GM12878 (cell line): ENCODE data around the gene CDC42SE2.

Source experiments
- FOXK2 ChIP-seq: fragments of 450-650 bp; IDR thresholded peaks from 2 replicates; pipeline ENCODE4 v1.6.1; 2017; ENCODE audit warnings: mild to moderate bottlenecking, moderate library complexity
- GABPA ChIP-seq: IDR thresholded peaks from 2 replicates; pipeline ENCODE4 v1.6.1; 2014; ENCODE audit warnings: antibody characterized with exemption, low read depth, mild to moderate bottlenecking, inconsistent platforms
- HDAC2 ChIP-seq: fragments of 200-600 bp; sonication (generic); IDR thresholded peaks from 2 replicates; pipeline ENCODE4 v1.6.1; 2017
- MYC ChIP-seq: IDR thresholded peaks from 2 replicates; pipeline ENCODE4 v1.6.1; 2011; ENCODE audit warnings: mild to moderate bottlenecking, low read length, moderate library complexity, inconsistent platforms; ENCODE audit not compliant: insufficient read depth, insufficient replicate concordance, insufficient read length, severe bottlenecking
- POLR2AphosphoS5 ChIP-seq: IDR thresholded peaks from 2 replicates; pipeline ENCODE4 v1.6.1; 2011; ENCODE audit warnings: mild to moderate bottlenecking, low read length, inconsistent platforms
- RFX5 ChIP-seq: IDR thresholded peaks from 2 replicates; pipeline ENCODE4 v1.6.1; 2011; ENCODE audit warnings: low read depth, low read length, improper control_type of control experiment
- YY1 ChIP-seq: IDR thresholded peaks from 2 replicates; pipeline ENCODE4 v1.6.1; 2011; ENCODE audit warnings: low read depth, mild to moderate bottlenecking, low read length
- ZSCAN29 ChIP-seq: fragments of 450-650 bp; IDR thresholded peaks from 2 replicates; pipeline ENCODE4 v1.6.1; 2017; ENCODE audit warnings: mild to moderate bottlenecking, moderate library complexity
- TF ChIP-seq, protein P1 (sequence below): IDR thresholded peaks from 2 replicates; pipeline ENCODE4 v1.6.1; 2012; ENCODE audit warnings: low read depth, low read length, improper control_type of control experiment
- TF ChIP-seq, protein P2 (sequence below), 3 experiments: IDR thresholded peaks in 2 of 3; conservative IDR thresholded peaks in 1 of 3; 2 replicates each; pipeline ENCODE4 v1.5.1; 2011; ENCODE audit warnings: low read depth in 3 of 3, low read length in 3 of 3, mild to moderate bottlenecking in 3 of 3, control low read depth in 2 of 3, moderate library complexity in 2 of 3, inconsistent platforms in 1 of 3, mixed read lengths in 1 of 3; ENCODE audit not compliant: control insufficient read depth in 2 of 3, insufficient read depth in 1 of 3; ENCODE audit errors: extremely low read depth in 1 of 3
- TF ChIP-seq, protein P3 (sequence below): IDR thresholded peaks from 2 replicates; pipeline ENCODE4 v1.6.1; 2011; ENCODE audit warnings: low read depth, mild to moderate bottlenecking, low read length, moderate library complexity, borderline replicate concordance; ENCODE audit errors: extremely low read depth
- TF ChIP-seq, protein P4 (sequence below): fragments of 450-650 bp; IDR thresholded peaks from 2 replicates; pipeline ENCODE4 v1.6.1; 2017; ENCODE audit warnings: mild to moderate bottlenecking
- TF ChIP-seq, protein P5 (sequence below): IDR thresholded peaks from 2 replicates; pipeline ENCODE4 v1.6.1; 2012; ENCODE audit warnings: low read depth, low read length, improper control_type of control experiment

DNA sequence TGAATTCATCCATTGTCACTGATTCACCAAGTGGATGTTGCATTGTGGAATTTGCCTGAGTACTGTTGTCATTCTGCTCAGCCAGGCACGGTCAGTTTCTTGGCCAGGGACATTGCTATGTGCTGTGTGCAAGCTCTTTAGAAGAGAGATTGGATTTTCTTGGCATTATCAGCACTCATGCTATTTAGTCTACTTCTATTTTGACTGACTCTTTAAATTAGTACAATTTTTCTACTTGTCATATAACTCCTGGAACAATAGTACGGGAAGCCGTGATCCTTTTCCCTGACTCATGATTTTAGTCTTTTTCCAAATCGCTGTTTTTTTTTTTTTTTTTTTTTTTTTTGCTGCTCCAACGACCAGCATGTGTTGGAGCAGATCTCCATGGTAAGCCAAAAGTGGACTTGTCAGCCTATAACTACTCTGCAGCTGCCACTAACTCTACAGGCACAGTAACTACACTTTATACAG, 129.7 kb downstream of the CDC42SE2 start:
- TF ChIP-seq POLR2AphosphoS5 (no peak), HDAC2 (no peak), MYC (no peak), RFX5 (no peak), GABPA (no peak), FOXK2 (no peak), ZSCAN29 (no peak), YY1 (no peak)
- TF ChIP-seq, protein P1, sequence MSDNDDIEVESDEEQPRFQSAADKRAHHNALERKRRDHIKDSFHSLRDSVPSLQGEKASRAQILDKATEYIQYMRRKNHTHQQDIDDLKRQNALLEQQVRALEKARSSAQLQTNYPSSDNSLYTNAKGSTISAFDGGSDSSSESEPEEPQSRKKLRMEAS, result no peak
- TF ChIP-seq, protein P2, sequence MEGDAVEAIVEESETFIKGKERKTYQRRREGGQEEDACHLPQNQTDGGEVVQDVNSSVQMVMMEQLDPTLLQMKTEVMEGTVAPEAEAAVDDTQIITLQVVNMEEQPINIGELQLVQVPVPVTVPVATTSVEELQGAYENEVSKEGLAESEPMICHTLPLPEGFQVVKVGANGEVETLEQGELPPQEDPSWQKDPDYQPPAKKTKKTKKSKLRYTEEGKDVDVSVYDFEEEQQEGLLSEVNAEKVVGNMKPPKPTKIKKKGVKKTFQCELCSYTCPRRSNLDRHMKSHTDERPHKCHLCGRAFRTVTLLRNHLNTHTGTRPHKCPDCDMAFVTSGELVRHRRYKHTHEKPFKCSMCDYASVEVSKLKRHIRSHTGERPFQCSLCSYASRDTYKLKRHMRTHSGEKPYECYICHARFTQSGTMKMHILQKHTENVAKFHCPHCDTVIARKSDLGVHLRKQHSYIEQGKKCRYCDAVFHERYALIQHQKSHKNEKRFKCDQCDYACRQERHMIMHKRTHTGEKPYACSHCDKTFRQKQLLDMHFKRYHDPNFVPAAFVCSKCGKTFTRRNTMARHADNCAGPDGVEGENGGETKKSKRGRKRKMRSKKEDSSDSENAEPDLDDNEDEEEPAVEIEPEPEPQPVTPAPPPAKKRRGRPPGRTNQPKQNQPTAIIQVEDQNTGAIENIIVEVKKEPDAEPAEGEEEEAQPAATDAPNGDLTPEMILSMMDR (IDR thresholded peaks at IDR 0.05 in 2 of 3, conservative IDR thresholded peaks at IDR 0.05 in 1 of 3; ENCODE audit: control insufficient read depth in 2 of 3, extremely low read depth in 1 of 3, insufficient read depth in 1 of 3, low read depth in 3 of 3, low read length in 3 of 3), result no peak
- TF ChIP-seq, protein P3, sequence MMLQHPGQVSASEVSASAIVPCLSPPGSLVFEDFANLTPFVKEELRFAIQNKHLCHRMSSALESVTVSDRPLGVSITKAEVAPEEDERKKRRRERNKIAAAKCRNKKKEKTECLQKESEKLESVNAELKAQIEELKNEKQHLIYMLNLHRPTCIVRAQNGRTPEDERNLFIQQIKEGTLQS, result no peak
- TF ChIP-seq, protein P4, sequence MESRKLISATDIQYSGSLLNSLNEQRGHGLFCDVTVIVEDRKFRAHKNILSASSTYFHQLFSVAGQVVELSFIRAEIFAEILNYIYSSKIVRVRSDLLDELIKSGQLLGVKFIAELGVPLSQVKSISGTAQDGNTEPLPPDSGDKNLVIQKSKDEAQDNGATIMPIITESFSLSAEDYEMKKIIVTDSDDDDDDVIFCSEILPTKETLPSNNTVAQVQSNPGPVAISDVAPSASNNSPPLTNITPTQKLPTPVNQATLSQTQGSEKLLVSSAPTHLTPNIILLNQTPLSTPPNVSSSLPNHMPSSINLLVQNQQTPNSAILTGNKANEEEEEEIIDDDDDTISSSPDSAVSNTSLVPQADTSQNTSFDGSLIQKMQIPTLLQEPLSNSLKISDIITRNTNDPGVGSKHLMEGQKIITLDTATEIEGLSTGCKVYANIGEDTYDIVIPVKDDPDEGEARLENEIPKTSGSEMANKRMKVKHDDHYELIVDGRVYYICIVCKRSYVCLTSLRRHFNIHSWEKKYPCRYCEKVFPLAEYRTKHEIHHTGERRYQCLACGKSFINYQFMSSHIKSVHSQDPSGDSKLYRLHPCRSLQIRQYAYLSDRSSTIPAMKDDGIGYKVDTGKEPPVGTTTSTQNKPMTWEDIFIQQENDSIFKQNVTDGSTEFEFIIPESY, result no peak
- TF ChIP-seq, protein P5, sequence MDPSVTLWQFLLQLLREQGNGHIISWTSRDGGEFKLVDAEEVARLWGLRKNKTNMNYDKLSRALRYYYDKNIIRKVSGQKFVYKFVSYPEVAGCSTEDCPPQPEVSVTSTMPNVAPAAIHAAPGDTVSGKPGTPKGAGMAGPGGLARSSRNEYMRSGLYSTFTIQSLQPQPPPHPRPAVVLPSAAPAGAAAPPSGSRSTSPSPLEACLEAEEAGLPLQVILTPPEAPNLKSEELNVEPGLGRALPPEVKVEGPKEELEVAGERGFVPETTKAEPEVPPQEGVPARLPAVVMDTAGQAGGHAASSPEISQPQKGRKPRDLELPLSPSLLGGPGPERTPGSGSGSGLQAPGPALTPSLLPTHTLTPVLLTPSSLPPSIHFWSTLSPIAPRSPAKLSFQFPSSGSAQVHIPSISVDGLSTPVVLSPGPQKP, result no peak
